CD14-positive monocyte (primary cell): ENCODE measurements around the gene AJAP1. TPM values are rescaled to one million over a fixed set of nuclear protein-coding genes. Genes with fewer than 3 reads are reported as not detected.

ENCODE experiments used
- DNase-seq, 3 donors: peaks; one replicate each; pipeline ENCODE4 v3.0.0-alpha.2; 2011 to 2022
- H2AFZ ChIP-seq: 2 replicates; pipeline ENCODE4 v1.6.0; 2012; ENCODE audit warnings: mild to moderate bottlenecking, low read depth, low read length, inconsistent platforms; ENCODE audit not compliant: insufficient read depth, poor library complexity, severe bottlenecking
- H3K27ac ChIP-seq, 2 donors: 1 replicate in 1 of 2; 2 replicates in 1 of 2; pipeline ENCODE4 v1.5.1; 2012 to 2013; ENCODE audit warnings: low read length in 2 of 2, control low read depth in 1 of 2, inconsistent platforms in 1 of 2, low read depth in 1 of 2, mild to moderate bottlenecking in 1 of 2
- H3K27me3 ChIP-seq, 2 donors: one replicate each; pipeline versions ENCODE4 v1.6.0 to v1.6.1; 2011 to 2013; ENCODE audit warnings: low read length in 2 of 2; ENCODE audit not compliant: control insufficient read depth in 2 of 2, insufficient read depth in 2 of 2
- H3K36me3 ChIP-seq, 2 donors: replicated peaks in 1 of 2; 1 replicate in 1 of 2; 2 replicates in 1 of 2; pipeline versions ENCODE4 v1.5.1 to v1.6.1; 2012 to 2013; ENCODE audit warnings: low read length in 2 of 2, control low read depth in 1 of 2, inconsistent platforms in 1 of 2, mild to moderate bottlenecking in 1 of 2; ENCODE audit not compliant: insufficient read depth in 2 of 2, control insufficient read depth in 1 of 2
- H3K4me1 ChIP-seq, 2 donors: 1 replicate in 1 of 2; 2 replicates in 1 of 2; pipeline versions ENCODE4 v1.5.1 to v1.6.1; 2012 to 2013; ENCODE audit warnings: low read length in 2 of 2, control low read depth in 1 of 2, inconsistent platforms in 1 of 2, mild to moderate bottlenecking in 1 of 2, moderate library complexity in 1 of 2; ENCODE audit not compliant: insufficient read depth in 2 of 2, control insufficient read depth in 1 of 2
- H3K4me2 ChIP-seq: replicated peaks from 2 replicates; pipeline ENCODE3; 2012; ENCODE audit warnings: low read length, moderate library complexity, mild to moderate bottlenecking; ENCODE audit not compliant: poor library complexity, severe bottlenecking; ENCODE audit errors: extremely low read depth
- H3K4me3 ChIP-seq, 3 experiments: fragments of 200-600 bp in 1 of 3; sonication (generic) in 1 of 3; replicated peaks in 1 of 3; 1 replicate in 2 of 3; 2 replicates in 1 of 3; pipeline ENCODE4 v1.5.1; 2011 to 2013; ENCODE audit warnings: low read length in 3 of 3, mild to moderate bottlenecking in 3 of 3, control low read depth in 2 of 3, low read depth in 2 of 3, inconsistent platforms in 1 of 3, moderate library complexity in 1 of 3
- H3K79me2 ChIP-seq: 2 replicates; pipeline ENCODE4 v1.6.0; 2012; ENCODE audit warnings: mild to moderate bottlenecking, control low read depth, inconsistent platforms, low read length, moderate library complexity; ENCODE audit not compliant: insufficient read depth
- H3K9ac ChIP-seq: 2 replicates; pipeline ENCODE4 v1.6.0; 2017; ENCODE audit warnings: low read length, mild to moderate bottlenecking; ENCODE audit not compliant: insufficient read depth, poor library complexity, severe bottlenecking
- H3K9me3 ChIP-seq, 2 donors: replicated peaks in 1 of 2; 1 replicate in 1 of 2; 2 replicates in 1 of 2; pipeline versions ENCODE4 v1.5.1 to v1.6.1; 2012 to 2013; ENCODE audit warnings: low read length in 2 of 2, control low read depth in 1 of 2; ENCODE audit not compliant: control insufficient read depth in 1 of 2, insufficient read depth in 1 of 2
- H4K20me1 ChIP-seq: 2 replicates; pipeline ENCODE4 v1.6.0; 2012; ENCODE audit warnings: mild to moderate bottlenecking, low read length, control low read depth, moderate library complexity; ENCODE audit not compliant: insufficient read depth
- H3K27ac Mint-ChIP-seq, 7 donors: one replicate each; pipeline ENCODE4 v1.8.0; 2020; ENCODE audit warnings: mild to moderate bottlenecking in 7 of 7, mixed read lengths in 7 of 7, moderate library complexity in 6 of 7, inconsistent platforms in 2 of 7
- H3K27me3 Mint-ChIP-seq, 3 donors: one replicate each; pipeline ENCODE4 v1.8.0; 2021 to 2022; ENCODE audit warnings: low read depth in 3 of 3, mild to moderate bottlenecking in 3 of 3, mixed read lengths in 3 of 3, moderate library complexity in 3 of 3, inconsistent platforms in 1 of 3
- H3K36me3 Mint-ChIP-seq, 2 donors: one replicate each; pipeline ENCODE4 v1.8.0; 2020; ENCODE audit warnings: mixed read lengths in 2 of 2, inconsistent platforms in 1 of 2, mild to moderate bottlenecking in 1 of 2
- H3K4me1 Mint-ChIP-seq: one replicate; pipeline ENCODE4 v1.8.0; 2020; ENCODE audit warnings: mild to moderate bottlenecking, mixed read lengths
- H3K4me3 Mint-ChIP-seq, 2 donors: one replicate each; pipeline ENCODE4 v1.8.0; 2020; ENCODE audit warnings: mild to moderate bottlenecking in 2 of 2, mixed read lengths in 2 of 2, moderate library complexity in 1 of 2
- H3K9me3 Mint-ChIP-seq, 7 donors: one replicate each; pipeline ENCODE4 v1.8.0; 2020 to 2022; ENCODE audit warnings: mixed read lengths in 7 of 7, mild to moderate bottlenecking in 6 of 7, moderate library complexity in 6 of 7, inconsistent platforms in 2 of 7
- CTCF ChIP-seq: fragments of 200-600 bp; IDR thresholded peaks from one replicate; pipeline ENCODE4 v1.8.0; 2022; ENCODE audit warnings: antibody characterized with exemption, mild to moderate bottlenecking
- WGBS: methylation state at CpG from one replicate; pipeline ENCODE4 v1.1.5; 2013; ENCODE audit warnings: missing lambda C conversion rate; ENCODE audit not compliant: insufficient coverage; 5-methylcytosine and 5-hydroxymethylcytosine counted together
- intact Hi-C, 2 donors: fragments of 100-400 bp; cut with micrococcal nuclease; formaldehyde crosslinking; loops; one replicate each; pipeline versions ENCODE4 v1.15.0 to v1.15.1; 2023
- polyA plus RNA-seq, 3 donors: library from polyadenylated mRNA; depleted of rRNA in 1 of 3; unstranded in 2 of 3; stranded (reverse) in 1 of 3; fragments of 300-500 nt in 2 of 3; fragments of >200 nt in 1 of 3; fragmentation: Illumina TruSeq in 2 of 3; gene quantifications; 1 replicate in 2 of 3; 2 replicates in 1 of 3; pipeline ENCODE4 v1.2.3, GENCODE V29; 2012 to 2021

Gene AJAP1
- polyA plus RNA-seq, 3 donors, result not detected

GRCh38 chr1:4677608-4678007, 23.2 kb downstream of the AJAP1 start:
- no peak for DNase-seq
- Histone ChIP-seq H3K4me2 (no peak overlapping the region), H3K79me2 (no peaks in the 10 kb centered on the region), H3K36me3 (no peaks in the 10 kb centered on the region), H3K4me3 (no peak overlapping the region), H3K4me1 (no peaks in the 10 kb centered on the region), H4K20me1 (no peaks in the 10 kb centered on the region), H3K27me3 (no peaks in the 10 kb centered on the region), H3K27ac (no peak overlapping the region), H2AFZ (no peak overlapping the region), H3K9ac (no peak overlapping the region), H3K9me3 (peaks cover 0 to 27% of the 10 kb centered on the region in 2 donors)
- no peak for TF ChIP-seq CTCF
- Mint-ChIP-seq H3K4me1 (no peaks in the 10 kb centered on the region), H3K36me3 (no peaks in the 10 kb centered on the region), H3K27ac (no peak overlapping the region), H3K9me3 (peaks cover 5 to 26% (median 13%) of the 10 kb centered on the region in 7 donors), H3K4me3 (no peak overlapping the region), H3K27me3 (peaks cover 3 to 6% (median 5%) of the 10 kb centered on the region in 3 donors)
- intact Hi-C loops, result no loop called here
- 96% methylated on average over 3 of the region's 7 CpGs for WGBS

GRCh38 chr1:4678066-4678717, 23.8 kb downstream of the AJAP1 start:
- Histone ChIP-seq H3K27ac (no peak overlapping the region), H2AFZ (no peak overlapping the region), H3K4me2 (no peak overlapping the region), H3K4me3 (no peak overlapping the region), H4K20me1 (no peaks in the 10 kb centered on the region), H3K9me3 (peaks cover 0 to 27% of the 10 kb centered on the region in 2 donors), H3K4me1 (no peaks in the 10 kb centered on the region), H3K79me2 (no peaks in the 10 kb centered on the region), H3K36me3 (no peaks in the 10 kb centered on the region), H3K27me3 (no peaks in the 10 kb centered on the region), H3K9ac (no peak overlapping the region)
- no peaks in the 10 kb centered on the region for H3K4me1 Mint-ChIP-seq
- H3K27ac Mint-ChIP-seq, result no peak overlapping the region
- H3K27me3 Mint-ChIP-seq, result peaks cover 3 to 6% (median 5%) of the 10 kb centered on the region in 3 donors
- H3K36me3 Mint-ChIP-seq, result no peaks in the 10 kb centered on the region
- H3K4me3 Mint-ChIP-seq, result no peak overlapping the region
- intact Hi-C loops, result no loop called here
- no peak for TF ChIP-seq CTCF
- 100% methylated on average over 1 of the region's 3 CpGs for WGBS
- no peak for DNase-seq
- peaks cover 5 to 26% (median 13%) of the 10 kb centered on the region in 7 donors for H3K9me3 Mint-ChIP-seq
